ELR (cell line): Measurements from ENCODE around the gene HGS.

Experiments used
- DNase-seq: peaks from one replicate; pipeline ENCODE4 v3.0.0-alpha.2; 2015; ENCODE audit warnings: low read depth

Gene HGS

GRCh38 chr17:81656118-81656743, 27.6 kb upstream of the HGS start, which contains the start of gene PDE6G:
PDE6G (minus strand) TSS chr17:81656542; CDS start chr17:81653305, 3,237 bp downstream.
- DNase-seq, result no peak

GRCh38 chr17:81656835-81657234, 27.0 kb upstream of the HGS start:
- no peak for DNase-seq

- no peak for DNase-seq
Observed at GRCh38 chr17:81659038-81659437, 24.8 kb upstream of the HGS start.

GRCh38 chr17:81660441-81660840, 23.4 kb upstream of the HGS start:
- no peak for DNase-seq

- no peak for DNase-seq
Observed at GRCh38 chr17:81662002-81662401, 21.8 kb upstream of the HGS start.

- no peak for DNase-seq
Observed at GRCh38 chr17:81664051-81664470, 19.8 kb upstream of the HGS start.

GRCh38 chr17:81665205-81666091, 18.4 kb upstream of the HGS start:
- peak; percentile 58 for DNase-seq

- DNase-seq, result no peak
Observed at GRCh38 chr17:81666092-81666341, 17.8 kb upstream of the HGS start.

- DNase-seq, result peak; percentile 99
Observed at GRCh38 chr17:81666342-81667191, 17.2 kb upstream of the HGS start, which contains the start of the genes CCDC137 and OXLD1. CCDC137 (plus strand) TSS chr17:81666737; CDS start chr17:81666767, 30 bp downstream. OXLD1 (minus strand) TSS chr17:81666605; CDS start chr17:81666577, 28 bp downstream.

- DNase-seq, result peak; percentile 31
Observed at GRCh38 chr17:81667754-81668153, 16.1 kb upstream of the HGS start.

- DNase-seq, result no peak
Observed at GRCh38 chr17:81672504-81672903, 11.3 kb upstream of the HGS start.

- DNase-seq, result no peak
Observed at GRCh38 chr17:81672954-81673353, 10.9 kb upstream of the HGS start.

- no peak for DNase-seq
Observed at GRCh38 chr17:81673561-81674258, 10.1 kb upstream of the HGS start.

- DNase-seq, result peak; percentile 49
Observed at GRCh38 chr17:81675515-81676221, 8.1 kb upstream of the HGS start.

GRCh38 chr17:81676906-81677305, 6.9 kb upstream of the HGS start:
- DNase-seq, result no peak

GRCh38 chr17:81680150-81680549, 3.7 kb upstream of the HGS start:
- no peak for DNase-seq

- no peak for DNase-seq
Observed at GRCh38 chr17:81681672-81682071, 2.1 kb upstream of the HGS start.

- peak; percentile 40 for DNase-seq
Observed at GRCh38 chr17:81682565-81683207, 1.1 kb upstream of the HGS start.

GRCh38 chr17:81683208-81683583, 615 bp upstream of the HGS start:
- peak; percentile 61 for DNase-seq

GRCh38 chr17:81684442-81684911, 666 bp downstream of the HGS start:
- DNase-seq, result peak; percentile 98

- DNase-seq, result peak; percentile 96
Observed at GRCh38 chr17:81685108-81685507, 1.3 kb downstream of the HGS start.
